Measurements from ENCODE around the gene ATP9B. TPM values are rescaled to one million over a fixed set of nuclear protein-coding genes. Genes with fewer than 3 reads are reported as not detected.

ATP9B gene
- total and polyA plus RNA-seq, 10 of the 15 experiments (the other 5 are each of a cell fraction or from before 2014, with no cell fraction given) = 0.74 to 20.7 (median 12.9) TPM

- CTCF ChIA-PET = interaction anchor here (2.2 kb wide), 1 partner anchor 29 kb away, joined by 10 read pairs; no protein-coding TSS in a partner anchor
- TF ChIP-seq SUPT20H (IDR thresholded peaks at IDR 0.05; ENCODE audit: borderline replicate concordance, control insufficient read depth, low read depth, low read length) = no peak
- no peak for TF ChIP-seq TCF3 (IDR thresholded peaks at IDR 0.05; ENCODE audit: borderline replicate concordance, insufficient read depth, low read depth, low read length)
- no peak for TF ChIP-seq BCL11A (IDR thresholded peaks at IDR 0.05; ENCODE audit: low read depth, low read length)
- TF ChIP-seq TARDBP (IDR thresholded peaks at IDR 0.05; ENCODE audit: borderline replicate concordance) = no peak
- no peak for TF ChIP-seq FOS (IDR thresholded peaks at IDR 0.05; ENCODE audit: borderline replicate concordance, extremely low read depth, insufficient read length)
- TF ChIP-seq PML (IDR thresholded peaks at IDR 0.05; ENCODE audit: low read length) = no peak
- TF ChIP-seq, protein P1, sequence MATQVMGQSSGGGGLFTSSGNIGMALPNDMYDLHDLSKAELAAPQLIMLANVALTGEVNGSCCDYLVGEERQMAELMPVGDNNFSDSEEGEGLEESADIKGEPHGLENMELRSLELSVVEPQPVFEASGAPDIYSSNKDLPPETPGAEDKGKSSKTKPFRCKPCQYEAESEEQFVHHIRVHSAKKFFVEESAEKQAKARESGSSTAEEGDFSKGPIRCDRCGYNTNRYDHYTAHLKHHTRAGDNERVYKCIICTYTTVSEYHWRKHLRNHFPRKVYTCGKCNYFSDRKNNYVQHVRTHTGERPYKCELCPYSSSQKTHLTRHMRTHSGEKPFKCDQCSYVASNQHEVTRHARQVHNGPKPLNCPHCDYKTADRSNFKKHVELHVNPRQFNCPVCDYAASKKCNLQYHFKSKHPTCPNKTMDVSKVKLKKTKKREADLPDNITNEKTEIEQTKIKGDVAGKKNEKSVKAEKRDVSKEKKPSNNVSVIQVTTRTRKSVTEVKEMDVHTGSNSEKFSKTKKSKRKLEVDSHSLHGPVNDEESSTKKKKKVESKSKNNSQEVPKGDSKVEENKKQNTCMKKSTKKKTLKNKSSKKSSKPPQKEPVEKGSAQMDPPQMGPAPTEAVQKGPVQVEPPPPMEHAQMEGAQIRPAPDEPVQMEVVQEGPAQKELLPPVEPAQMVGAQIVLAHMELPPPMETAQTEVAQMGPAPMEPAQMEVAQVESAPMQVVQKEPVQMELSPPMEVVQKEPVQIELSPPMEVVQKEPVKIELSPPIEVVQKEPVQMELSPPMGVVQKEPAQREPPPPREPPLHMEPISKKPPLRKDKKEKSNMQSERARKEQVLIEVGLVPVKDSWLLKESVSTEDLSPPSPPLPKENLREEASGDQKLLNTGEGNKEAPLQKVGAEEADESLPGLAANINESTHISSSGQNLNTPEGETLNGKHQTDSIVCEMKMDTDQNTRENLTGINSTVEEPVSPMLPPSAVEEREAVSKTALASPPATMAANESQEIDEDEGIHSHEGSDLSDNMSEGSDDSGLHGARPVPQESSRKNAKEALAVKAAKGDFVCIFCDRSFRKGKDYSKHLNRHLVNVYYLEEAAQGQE (IDR thresholded peaks at IDR 0.05; ENCODE audit: low read depth, low read length) = no peak
- TF ChIP-seq, protein P2, sequence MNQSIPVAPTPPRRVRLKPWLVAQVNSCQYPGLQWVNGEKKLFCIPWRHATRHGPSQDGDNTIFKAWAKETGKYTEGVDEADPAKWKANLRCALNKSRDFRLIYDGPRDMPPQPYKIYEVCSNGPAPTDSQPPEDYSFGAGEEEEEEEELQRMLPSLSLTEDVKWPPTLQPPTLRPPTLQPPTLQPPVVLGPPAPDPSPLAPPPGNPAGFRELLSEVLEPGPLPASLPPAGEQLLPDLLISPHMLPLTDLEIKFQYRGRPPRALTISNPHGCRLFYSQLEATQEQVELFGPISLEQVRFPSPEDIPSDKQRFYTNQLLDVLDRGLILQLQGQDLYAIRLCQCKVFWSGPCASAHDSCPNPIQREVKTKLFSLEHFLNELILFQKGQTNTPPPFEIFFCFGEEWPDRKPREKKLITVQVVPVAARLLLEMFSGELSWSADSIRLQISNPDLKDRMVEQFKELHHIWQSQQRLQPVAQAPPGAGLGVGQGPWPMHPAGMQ (IDR thresholded peaks at IDR 0.05; ENCODE audit: borderline replicate concordance) = no peak
- no peak for TF ChIP-seq CHD4 (IDR thresholded peaks at IDR 0.05)
- no peak for TF ChIP-seq ZNF217 (IDR thresholded peaks at IDR 0.05)
- TF ChIP-seq SREBF1 (IDR thresholded peaks at IDR 0.05; ENCODE audit: low read length) = no peak
- no peak for TF ChIP-seq EED (IDR thresholded peaks at IDR 0.05; ENCODE audit: low read depth)
- TF ChIP-seq, protein P3, sequence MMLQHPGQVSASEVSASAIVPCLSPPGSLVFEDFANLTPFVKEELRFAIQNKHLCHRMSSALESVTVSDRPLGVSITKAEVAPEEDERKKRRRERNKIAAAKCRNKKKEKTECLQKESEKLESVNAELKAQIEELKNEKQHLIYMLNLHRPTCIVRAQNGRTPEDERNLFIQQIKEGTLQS (IDR thresholded peaks at IDR 0.05; ENCODE audit: borderline replicate concordance, extremely low read depth, low read depth, low read length) = no peak
- TF ChIP-seq MXI1 (IDR thresholded peaks at IDR 0.05; ENCODE audit: low read depth, low read length) = no peak
- RAD21 ChIA-PET (ENCODE audit: unreplicated experiment) = interaction anchor here (1.6 to 5.1 kb wide), 4 partner anchors 29 to 117 kb away, joined by 3 to 36 read pairs (median 12); no protein-coding TSS in a partner anchor
- Histone ChIP-seq H3K36me3 (ENCODE audit: control insufficient read depth in 2 of 2, insufficient read depth in 2 of 2, low read length in 1 of 2) (peaks cover 0 to 5% of the 10 kb centered on the region in 2 experiments; a peak in 2 of 4 replicates), H3K4me1 (ENCODE audit: control insufficient read depth, insufficient read depth, low read length) (peaks cover 31% of the 10 kb centered on the region), H2AFZ (ENCODE audit: control insufficient read depth, low read depth, low read length) (no peak overlapping the region), H3K4me2 (ENCODE audit: control insufficient read depth, insufficient read depth) (no peak overlapping the region), H3K9me3 (replicated peaks; ENCODE audit: control insufficient read depth, insufficient read depth, low read length) (no peaks in the 10 kb centered on the region), H3K4me3 (no peak overlapping the region), H3K9ac (ENCODE audit: control insufficient read depth, insufficient read depth, low read length) (no peak overlapping the region), H4K20me1 (ENCODE audit: control insufficient read depth, insufficient read depth) (no peaks in the 10 kb centered on the region), H3K79me2 (ENCODE audit: control insufficient read depth, insufficient read depth, low read length) (no peaks in the 10 kb centered on the region; the same call in 1 of the 2 replicates), H3K27ac (ENCODE audit: control insufficient read depth, insufficient read depth) (no peak overlapping the region), H3K27me3 (replicated peaks in 1 of 2; ENCODE audit: control insufficient read depth in 2 of 2, insufficient read depth in 2 of 2, low read length in 1 of 2) (no peaks in the 10 kb centered on the region)
- FAIRE-seq (no peak), ATAC-seq (no peak), DNase-seq (ENCODE audit: low read depth, low spot score) (no peak)
- POLR2A ChIA-PET = interaction anchor here (0.6 to 2.7 kb wide), 2 partner anchors 19 to 29 kb away, joined by 3 to 15 read pairs; no protein-coding TSS in a partner anchor
- intact Hi-C loops (cut with micrococcal nuclease; ENCODE audit: unreplicated experiment) = no loop called here
- BruUV-seq (replicated peaks) = no TSS peak
- 97% methylated on average over 28 of the region's 30 CpGs for WGBS (ENCODE audit: insufficient coverage, insufficient replicate concordance, low lambda C conversion rate, missing lambda C conversion rate)
- in situ Hi-C loops (cut with MboI) = loop anchor here (10.0 kb wide), 1 partner anchor 108 kb away; no protein-coding TSS in a partner anchor
- SMC1A ChIA-PET (ENCODE audit: uncharacterized antibody, unreplicated experiment) = interaction anchor here (1.4 to 2.2 kb wide), 4 partner anchors 10 to 117 kb away, joined by 5 to 16 read pairs (median 14); no protein-coding TSS in a partner anchor
Observed at GRCh38 chr18:79406708-79407107, 337.5 kb downstream of the ATP9B start.
